ENCODE measurements around the gene CDH2. TPM values are rescaled to one million over a fixed set of nuclear protein-coding genes. Genes with fewer than 3 reads are reported as not detected.

CDH2 gene
- total and polyA plus RNA-seq, 4 donors: 14.2 to 49.5 (median 26.4) TPM

- TF ChIP-seq TAF1 (conservative IDR thresholded peaks at IDR 0.05): no peak
- TF ChIP-seq SP1 (IDR thresholded peaks at IDR 0.05): no peak
- TF ChIP-seq JUND (IDR thresholded peaks at IDR 0.05): no peak
- no peak for TF ChIP-seq NR2F2 (IDR thresholded peaks at IDR 0.05)
- TF ChIP-seq HNF4A (conservative IDR thresholded peaks at IDR 0.05): no peak
Observed at GRCh38 chr18:28176698-28176947, 307 bp downstream of the CDH2 start (continued).

DNA sequence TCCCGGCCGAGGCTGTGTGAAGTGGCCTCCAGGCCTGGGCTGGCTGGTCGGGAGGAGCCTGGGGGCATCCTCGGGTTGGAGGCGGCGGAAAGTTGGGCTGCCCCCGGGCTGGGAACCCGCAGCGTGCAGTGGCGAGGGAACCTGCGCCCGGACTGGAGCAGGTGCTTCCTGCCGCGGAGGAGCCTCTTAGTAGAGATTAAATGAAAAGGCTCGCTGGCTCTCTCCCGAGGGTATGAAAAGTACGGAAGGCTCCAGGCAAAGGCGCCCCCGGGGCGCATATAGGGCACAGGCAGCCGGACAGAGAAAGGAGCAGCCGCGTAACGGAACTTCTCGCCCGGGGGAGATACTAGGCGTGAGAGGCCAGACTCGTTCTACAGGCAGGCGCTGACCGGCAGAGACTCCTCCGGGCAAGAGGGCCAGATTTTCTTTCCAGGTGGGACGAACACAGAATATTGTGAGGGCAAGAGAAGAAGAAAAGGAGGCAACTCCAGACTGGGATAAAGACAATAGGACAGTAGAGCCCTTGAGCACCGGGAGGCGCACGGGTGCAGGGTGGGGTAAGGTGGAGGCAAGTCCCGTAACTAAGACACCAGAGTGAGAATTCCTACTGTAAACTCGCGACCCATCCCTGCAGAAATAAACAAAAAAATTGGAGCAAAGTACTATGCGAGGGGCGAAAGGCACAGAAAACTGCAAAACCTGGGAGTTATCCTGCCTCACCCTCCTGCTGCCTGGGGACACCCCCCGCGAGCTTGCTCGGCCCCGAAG, 816 bp downstream of the CDH2 start:
- Histone ChIP-seq H3K27me3 (ENCODE audit: control insufficient read depth in 4 of 4, insufficient read depth in 4 of 4, low read length in 3 of 4) (no peaks in the 10 kb centered on the region), H3K9me3 (ENCODE audit: control insufficient read depth in 4 of 4, low read length in 3 of 4) (no peaks in the 10 kb centered on the region), H3K9ac (ENCODE audit: low read depth in 1 of 2, low read length in 2 of 2) (peak overlapping the region; percentile 13 to 64), H3K4me1 (ENCODE audit: control insufficient read depth in 4 of 4, insufficient read depth in 4 of 4, low read length in 3 of 4) (peaks cover 2 to 29% (median 19%) of the 10 kb centered on the region in 4 donors), H3K36me3 (ENCODE audit: control insufficient read depth in 4 of 4, insufficient read depth in 3 of 4, low read depth in 1 of 4, low read length in 3 of 4) (no peaks in the 10 kb centered on the region), H3K4me3 (ENCODE audit: low read depth in 1 of 3, low read length in 3 of 3) (peak overlapping the region; percentile 80 to 98 (median 96)), H3K27ac (ENCODE audit: low read depth in 1 of 2, low read length in 2 of 2) (peak overlapping the region; percentile 85 to 92)
- TF ChIP-seq SP1 (IDR thresholded peaks at IDR 0.05): no peak
- TF ChIP-seq MAX (IDR thresholded peaks at IDR 0.05): no peak
- TF ChIP-seq HNF4G (IDR thresholded peaks at IDR 0.05): no peak
- no peak for TF ChIP-seq NR2F2 (IDR thresholded peaks at IDR 0.05)
- TF ChIP-seq TAF1 (conservative IDR thresholded peaks at IDR 0.05): no peak
- TF ChIP-seq FOXA1 (IDR thresholded peaks at IDR 0.05): no peak
- TF ChIP-seq ATF3 (IDR thresholded peaks at IDR 0.05): no peak
- TF ChIP-seq CTCF (IDR thresholded peaks at IDR 0.05; ENCODE audit: low read depth, low read length, missing input control): no peak
- no peak for TF ChIP-seq EGR1 (IDR thresholded peaks at IDR 0.05; ENCODE audit: low read depth in 2 of 2)
- no peak for TF ChIP-seq RXRA (IDR thresholded peaks at IDR 0.05)
- no peak for TF ChIP-seq FOXA2 (IDR thresholded peaks at IDR 0.05)
- no peak for TF ChIP-seq RAD21 (IDR thresholded peaks at IDR 0.05)
- TF ChIP-seq JUND (IDR thresholded peaks at IDR 0.05): no peak
- TF ChIP-seq REST (IDR thresholded peaks at IDR 0.05): no peak
- DNase-seq (ENCODE audit: low spot score): no peak
- WGBS: 2% methylated on average over 44 of the region's 44 CpGs
